ENCODE measurements around the gene NXT1. TPM values are rescaled to one million over a fixed set of nuclear protein-coding genes. Genes with fewer than 3 reads are reported as not detected.

NXT1 gene
- polyA plus RNA-seq, 1 donor from 2014 or later: 46.3 TPM

- TF ChIP-seq POLR2AphosphoS5 (IDR thresholded peaks at IDR 0.05): no peak
- no peak for TF ChIP-seq TAF1 (IDR thresholded peaks at IDR 0.05; ENCODE audit: low read depth)
- TF ChIP-seq MXI1 (conservative IDR thresholded peaks at IDR 0.05; ENCODE audit: poor library complexity, severe bottlenecking): no peak
- no peak for TF ChIP-seq EZH2 (IDR thresholded peaks at IDR 0.05; ENCODE audit: borderline replicate concordance, insufficient read depth, low read length, poor library complexity, severe bottlenecking)
- TF ChIP-seq EP300 (conservative IDR thresholded peaks at IDR 0.05; ENCODE audit: poor library complexity, severe bottlenecking): no peak
- TF ChIP-seq REST (IDR thresholded peaks at IDR 0.05; ENCODE audit: borderline replicate concordance): no peak
- TF ChIP-seq RAD21 (conservative IDR thresholded peaks at IDR 0.05): no peak
- no peak for TF ChIP-seq CTCF (IDR thresholded peaks at IDR 0.05; ENCODE audit: poor library complexity, severe bottlenecking)
- TF ChIP-seq SMC3 (conservative IDR thresholded peaks at IDR 0.05; ENCODE audit: poor library complexity): no peak
- H3K79me2 ChIP-seq (replicated peaks; ENCODE audit: insufficient read depth, low read length): peaks cover 18% of the 10 kb centered on the region
- no peak overlapping the region for H3K4me3 ChIP-seq (ENCODE audit: low read length)
- H3K27ac ChIP-seq (ENCODE audit: low read length): no peak overlapping the region
- H3K4me2 ChIP-seq (ENCODE audit: low read length): no peak overlapping the region
- H3K36me3 ChIP-seq (ENCODE audit: insufficient read depth, low read length): no peaks in the 10 kb centered on the region
- no peak overlapping the region for H3K9ac ChIP-seq (ENCODE audit: low read length)
- H3K27me3 ChIP-seq (ENCODE audit: insufficient read depth, low read depth, low read length): no peaks in the 10 kb centered on the region
- H3K9me3 ChIP-seq (ENCODE audit: low read length): no peaks in the 10 kb centered on the region
- no peaks in the 10 kb centered on the region for H3K9me2 ChIP-seq (ENCODE audit: insufficient read depth, low read length)
- no peaks in the 10 kb centered on the region for H4K20me1 ChIP-seq (ENCODE audit: insufficient read depth)
- H3F3A ChIP-seq (ENCODE audit: insufficient read depth, low read length, poor library complexity, severe bottlenecking): peaks cover 4% of the 10 kb centered on the region
- H2AFZ ChIP-seq (ENCODE audit: low read depth, low read length): no peak overlapping the region
Measured at GRCh38 chr20:23356203-23356602, 5.6 kb downstream of the NXT1 start.

DNA sequence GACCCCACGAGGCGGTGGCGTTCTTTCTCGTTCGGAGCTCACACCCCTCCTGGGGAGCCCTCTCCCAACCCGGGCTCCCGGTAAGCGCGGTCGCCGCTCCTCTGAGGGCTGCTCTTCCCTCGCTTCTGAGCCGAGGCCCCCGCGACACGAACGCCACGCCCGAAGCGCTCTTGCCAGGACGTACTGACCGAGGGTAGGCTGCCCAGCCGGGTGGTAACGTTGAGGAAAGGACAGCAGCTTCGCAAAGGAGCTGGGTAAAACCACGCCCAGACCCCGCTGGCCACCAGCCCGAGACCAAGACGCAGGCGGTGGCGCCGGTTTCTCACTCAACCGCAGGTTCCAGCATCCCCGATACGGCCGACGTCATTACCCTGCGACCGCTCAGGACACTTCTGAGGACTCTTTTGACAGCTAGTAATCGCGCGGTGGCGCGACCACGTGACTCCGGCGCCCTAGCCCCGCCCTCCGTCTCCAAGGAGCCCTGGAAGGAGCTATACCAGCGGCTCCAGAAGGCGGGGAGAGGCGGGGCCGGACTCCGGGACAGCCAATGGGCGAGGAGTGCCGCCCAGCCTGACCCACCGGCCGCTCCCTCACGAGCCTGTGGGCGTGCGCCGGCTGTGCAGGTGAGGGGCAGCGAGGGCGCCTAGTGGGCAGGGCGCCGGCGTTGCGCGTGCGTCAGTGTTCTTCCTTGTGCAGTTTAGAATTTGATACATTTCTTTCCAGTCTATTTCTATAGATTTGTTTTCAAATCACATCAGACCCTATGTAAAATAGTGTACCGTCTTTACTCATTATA, 7.4 kb downstream of the NXT1 start:
- Histone ChIP-seq H3K27me3 (ENCODE audit: insufficient read depth, low read depth, low read length) (no peaks in the 10 kb centered on the region), H3K9me3 (ENCODE audit: low read length) (no peaks in the 10 kb centered on the region), H3K36me3 (ENCODE audit: insufficient read depth, low read length) (no peaks in the 10 kb centered on the region), H3K9ac (ENCODE audit: low read length) (peak overlapping the region; percentile 89), H3K9me2 (ENCODE audit: insufficient read depth, low read length) (no peaks in the 10 kb centered on the region), H3K27ac (ENCODE audit: low read length) (peak overlapping the region; percentile 88), H3K79me2 (replicated peaks; ENCODE audit: insufficient read depth, low read length) (peaks cover 6% of the 10 kb centered on the region), H4K20me1 (ENCODE audit: insufficient read depth) (no peaks in the 10 kb centered on the region), H2AFZ (ENCODE audit: low read depth, low read length) (peak overlapping the region; percentile 62), H3K4me2 (ENCODE audit: low read length) (peak overlapping the region; percentile 65), H3K4me3 (ENCODE audit: low read length) (peak overlapping the region; percentile 93), H3F3A (ENCODE audit: insufficient read depth, low read length, poor library complexity, severe bottlenecking) (peaks cover 4% of the 10 kb centered on the region)
- peak; percentile 27 for TF ChIP-seq CTCF (IDR thresholded peaks at IDR 0.05; ENCODE audit: poor library complexity, severe bottlenecking)
- peak; percentile 82 for TF ChIP-seq EP300 (conservative IDR thresholded peaks at IDR 0.05; ENCODE audit: poor library complexity, severe bottlenecking)
- TF ChIP-seq POLR2AphosphoS5 (IDR thresholded peaks at IDR 0.05): peak; percentile 88
- no peak for TF ChIP-seq RAD21 (conservative IDR thresholded peaks at IDR 0.05)
- TF ChIP-seq MXI1 (conservative IDR thresholded peaks at IDR 0.05; ENCODE audit: poor library complexity, severe bottlenecking): peak; percentile 83
- peak; percentile 84 for TF ChIP-seq REST (IDR thresholded peaks at IDR 0.05; ENCODE audit: borderline replicate concordance)
- TF ChIP-seq EZH2 (IDR thresholded peaks at IDR 0.05; ENCODE audit: borderline replicate concordance, insufficient read depth, low read length, poor library complexity, severe bottlenecking): no peak
- TF ChIP-seq TAF1 (IDR thresholded peaks at IDR 0.05; ENCODE audit: low read depth): peak; percentile 74
- peak; percentile 48 for TF ChIP-seq SMC3 (conservative IDR thresholded peaks at IDR 0.05; ENCODE audit: poor library complexity)
